Measurements from ENCODE around the gene PRR36.

GRCh38 chr19:7865262-7865911 lies 8.8 kb downstream of the PRR36 start:
- no peak for TF ChIP-seq POLR2A (IDR thresholded peaks at IDR 0.05; ENCODE audit: low read length)
- no peak for TF ChIP-seq GATA1 (IDR thresholded peaks at IDR 0.05; ENCODE audit: low read depth, low read length)

Measured in erythroblast (primary cell).